ENCODE data around the gene BCL2.

BCL2 gene

GRCh38 chr18:63325086-63325686 is 5.6 kb upstream of the BCL2 start:
- no peak for DNase-seq

- DNase-seq: peak; percentile 48
Measured at GRCh38 chr18:63322908-63323634, 3.5 kb upstream of the BCL2 start.

GRCh38 chr18:63322206-63322605 is 2.6 kb upstream of the BCL2 start:
- no peak for DNase-seq

- no peak for DNase-seq
Measured at GRCh38 chr18:63321291-63321690, 1.7 kb upstream of the BCL2 start.

GRCh38 chr18:63320975-63321265 is 1.4 kb upstream of the BCL2 start:
- DNase-seq: no peak

GRCh38 chr18:63320123-63320974 is 780 bp upstream of the BCL2 start:
- DNase-seq: peak; percentile 85

- no peak for DNase-seq
Measured at GRCh38 chr18:63318889-63319382, 633 bp downstream of the BCL2 start.

- peak; percentile 84 for DNase-seq
Measured at GRCh38 chr18:63317982-63318888, 1.3 kb downstream of the BCL2 start.

- DNase-seq: no peak
Measured at GRCh38 chr18:63317556-63317946, 2.0 kb downstream of the BCL2 start.

GRCh38 chr18:63316612-63317555 is 2.7 kb downstream of the BCL2 start:
- DNase-seq: no peak

- no peak for DNase-seq
Measured at GRCh38 chr18:63315876-63316275, 3.7 kb downstream of the BCL2 start.

- no peak for DNase-seq
Measured at GRCh38 chr18:63315131-63315662, 4.4 kb downstream of the BCL2 start.

- no peak for DNase-seq
Measured at GRCh38 chr18:63314062-63314790, 5.3 kb downstream of the BCL2 start.

- DNase-seq: no peak
Measured at GRCh38 chr18:63313396-63313917, 6.1 kb downstream of the BCL2 start.

- DNase-seq: no peak
Measured at GRCh38 chr18:63312737-63313395, 6.7 kb downstream of the BCL2 start.

- no peak for DNase-seq
Measured at GRCh38 chr18:63312019-63312409, 7.6 kb downstream of the BCL2 start.

- no peak for DNase-seq
Measured at GRCh38 chr18:63311118-63312018, 8.2 kb downstream of the BCL2 start.

GRCh38 chr18:63309422-63309821 is 10.1 kb downstream of the BCL2 start:
- DNase-seq: no peak
